GM10266 (cell line): ENCODE data around the gene STKLD1.

Source experiments
- DNase-seq: peaks from one replicate; pipeline ENCODE4 v3.0.0; 2012; ENCODE audit errors: extremely low spot score
- CTCF ChIP-seq: IDR thresholded peaks from 2 replicates; pipeline ENCODE4 v1.5.1; 2012; ENCODE audit warnings: mild to moderate bottlenecking, low read depth; ENCODE audit not compliant: control insufficient read depth, insufficient read depth; ENCODE audit errors: missing control alignments

STKLD1 gene

GRCh38 chr9:133420392-133420827 is 44.2 kb downstream of the STKLD1 start:
- DNase-seq, result peak; percentile 92
- no peak for TF ChIP-seq CTCF

GRCh38 chr9:133421615-133422542 is 45.7 kb downstream of the STKLD1 start, which contains the start of gene ADAMTS13:
ADAMTS13 (plus strand) TSS chr9:133422367; CDS start chr9:133422444, 77 bp downstream.
- DNase-seq, result peak; percentile 83

DNA sequence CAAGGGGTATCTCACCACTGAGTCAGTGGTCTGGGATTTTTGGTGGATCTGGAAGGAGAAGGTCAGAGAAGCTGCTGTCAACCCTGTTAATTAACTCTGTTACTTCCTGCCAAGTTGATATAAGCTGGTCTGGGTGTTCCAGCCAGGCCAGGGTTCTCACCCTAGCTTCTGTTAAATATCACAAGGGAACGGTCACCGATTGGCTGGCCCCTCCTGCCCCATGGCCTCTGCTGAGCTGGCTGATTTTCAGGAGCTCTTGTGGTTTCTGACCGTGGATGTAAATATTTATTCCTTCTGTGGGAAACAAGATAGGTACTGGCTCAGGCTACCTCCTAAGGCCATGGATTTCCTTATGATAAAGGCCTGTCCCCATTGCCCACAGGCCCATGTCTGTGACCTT is 47.0 kb downstream of the STKLD1 start:
- DNase-seq, result no peak
- no peak for TF ChIP-seq CTCF

More at GRCh38 chr9:133421615-133422542, 45.7 kb downstream of the STKLD1 start, which contains the start of gene ADAMTS13:
- peak; percentile 31 for TF ChIP-seq CTCF

- no peak for DNase-seq
- TF ChIP-seq CTCF, result no peak
These were observed 48.0 kb downstream of the STKLD1 start for GRCh38 chr9:133424187-133424586.

GRCh38 chr9:133425049-133425632 is 49.0 kb downstream of the STKLD1 start:
- TF ChIP-seq CTCF, result no peak
- no peak for DNase-seq

DNA sequence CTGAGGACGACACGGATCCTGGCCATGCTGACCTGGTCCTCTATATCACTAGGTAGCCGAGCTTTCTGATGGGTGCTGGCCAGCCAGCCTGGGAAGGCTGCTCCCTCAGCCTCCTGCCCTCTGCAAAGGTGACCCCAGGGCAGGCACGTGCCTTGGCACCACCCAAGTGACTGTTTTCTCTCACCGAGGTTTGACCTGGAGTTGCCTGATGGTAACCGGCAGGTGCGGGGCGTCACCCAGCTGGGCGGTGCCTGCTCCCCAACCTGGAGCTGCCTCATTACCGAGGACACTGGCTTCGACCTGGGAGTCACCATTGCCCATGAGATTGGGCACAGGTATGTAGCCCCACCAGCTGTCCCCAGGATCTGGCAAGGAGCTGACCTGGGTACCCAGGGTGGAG is 49.8 kb downstream of the STKLD1 start:
- TF ChIP-seq CTCF, result no peak
- no peak for DNase-seq

DNA sequence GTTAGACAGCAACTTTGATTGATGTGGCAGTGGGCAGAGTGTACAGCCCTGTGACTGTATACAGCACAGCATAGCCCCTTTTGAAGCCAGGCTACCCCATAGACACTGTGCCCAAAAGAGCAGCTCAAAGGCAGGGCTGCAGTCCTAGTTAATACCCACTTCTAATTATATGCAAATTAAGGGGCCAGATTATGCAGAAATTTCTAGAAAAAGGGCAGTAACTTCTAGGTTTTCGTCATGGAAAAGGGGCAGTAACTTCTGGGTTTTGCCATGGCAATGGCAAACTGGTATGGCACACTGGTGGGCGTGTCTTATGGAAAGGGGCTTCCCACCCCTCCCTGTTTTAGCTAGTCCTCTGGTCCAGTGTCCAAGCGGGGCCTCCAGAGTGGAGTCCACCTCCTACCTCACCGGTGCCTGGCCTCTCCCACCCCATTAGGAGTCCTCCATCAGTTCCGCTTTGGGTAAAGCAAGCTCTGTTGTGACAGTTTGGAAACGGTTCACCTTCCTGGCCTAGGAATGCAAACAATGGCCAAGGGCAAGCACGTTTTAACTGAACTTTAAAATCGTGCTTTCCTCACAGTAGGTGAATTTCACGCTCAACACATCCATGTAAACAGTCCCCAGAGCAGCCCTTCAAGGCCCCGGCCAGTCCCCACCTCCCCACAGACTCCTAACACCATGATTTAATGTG is 51.6 kb downstream of the STKLD1 start:
- TF ChIP-seq CTCF, result no peak
- DNase-seq, result no peak
